IPS-NIHi7 (cell line): ENCODE measurements around the gene RIPOR3.
"Not testable (repeated sequence)": the region's sequence is repeated elsewhere in the genome, so short reads cannot be mapped to it uniquely, and the experiment has no call there.

Source experiments
- DNase-seq: peaks from one replicate; pipeline ENCODE4 v3.0.0; 2012; ENCODE audit warnings: mixed read lengths; ENCODE audit errors: extremely low spot score

RIPOR3 gene

GRCh38 chr20:50704971-50705370 is 13.6 kb upstream of the RIPOR3 start:
- no peak for DNase-seq

GRCh38 chr20:50704514-50704913 is 13.2 kb upstream of the RIPOR3 start:
- DNase-seq = no peak

- DNase-seq = not testable (repeated sequence)
Observed at GRCh38 chr20:50703651-50704438, 12.5 kb upstream of the RIPOR3 start.

DNA sequence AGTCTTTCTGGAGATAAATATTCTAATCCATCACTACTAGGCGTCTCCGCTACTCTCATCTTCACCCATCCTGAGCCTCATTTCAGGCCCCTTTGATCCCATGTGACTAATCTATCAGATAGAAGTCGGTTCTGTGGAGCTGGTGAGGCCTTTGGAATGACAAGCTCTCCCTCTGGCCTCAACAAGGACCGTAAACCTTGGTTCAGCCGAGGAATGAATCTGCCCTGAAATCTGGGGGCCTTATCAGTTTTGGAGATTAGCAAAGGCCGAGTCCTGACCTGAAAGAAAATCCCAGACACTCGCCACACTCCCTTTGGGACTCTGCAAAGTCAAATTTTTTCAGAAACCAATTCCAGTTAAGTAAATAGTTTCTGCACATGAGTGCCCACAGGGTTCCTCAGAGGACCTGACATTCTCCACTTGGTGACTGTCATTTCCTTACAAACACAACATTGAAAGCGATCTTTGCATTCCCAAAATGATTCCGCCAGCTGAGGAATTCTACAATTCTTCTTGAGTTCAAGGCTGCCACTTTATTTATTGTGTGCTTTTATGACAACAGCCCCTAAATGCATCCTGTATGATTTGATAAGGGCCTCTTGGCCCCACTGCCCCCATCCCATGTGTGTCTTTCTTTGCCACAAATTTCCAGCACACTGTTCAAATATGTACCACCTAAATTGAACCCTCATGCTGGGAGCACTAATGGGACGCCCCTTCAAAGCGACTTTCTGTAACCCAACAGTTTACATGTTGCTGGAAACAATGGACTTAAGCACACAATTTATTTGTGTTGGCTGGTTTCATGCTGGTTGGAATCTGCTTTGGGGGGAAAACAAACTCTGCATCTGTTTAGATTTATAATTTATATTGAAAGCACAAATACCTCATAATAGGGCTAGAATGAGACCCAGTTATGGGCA is 10.0 kb upstream of the RIPOR3 start:
- no peak for DNase-seq

DNA sequence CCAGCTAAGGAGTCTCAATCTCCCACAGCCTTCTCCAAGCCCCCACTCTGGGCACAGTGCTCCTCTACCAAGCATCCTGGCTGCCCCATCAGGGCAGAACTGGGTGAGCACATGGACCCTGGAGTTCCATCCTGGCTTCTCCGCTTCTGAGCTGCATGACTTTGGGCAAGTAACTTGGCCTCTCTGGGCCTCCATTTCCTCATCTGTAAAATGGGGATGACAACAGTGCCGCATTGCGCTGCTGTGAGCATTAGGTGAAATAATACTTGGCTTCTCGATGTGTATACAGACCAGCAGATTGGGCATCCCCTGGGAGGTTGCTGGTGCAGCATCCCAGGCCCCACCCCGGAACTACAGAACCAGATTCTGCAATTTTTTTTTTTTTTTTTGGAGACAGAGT is 8.3 kb upstream of the RIPOR3 start:
- no peak for DNase-seq

DNA sequence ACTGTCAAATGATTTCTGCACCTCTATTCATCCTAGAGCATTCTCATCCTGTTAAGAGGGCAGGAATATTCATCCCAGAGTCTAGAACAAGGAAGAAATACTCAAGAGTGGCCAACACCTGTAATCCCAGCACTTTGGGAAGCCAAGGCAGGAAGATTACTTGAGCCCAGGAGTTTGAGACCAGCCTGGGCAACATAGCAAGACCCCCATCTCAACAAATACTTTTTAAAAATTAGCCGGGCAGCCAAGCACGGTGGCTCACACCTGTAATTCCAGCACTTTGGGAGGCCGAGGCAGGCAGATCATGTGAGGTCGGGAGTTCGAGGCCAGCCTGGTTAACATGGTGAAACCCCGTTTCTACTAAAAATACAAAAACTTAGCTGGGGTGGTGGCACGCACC is 6.9 kb upstream of the RIPOR3 start:
- not testable (repeated sequence) for DNase-seq

DNA sequence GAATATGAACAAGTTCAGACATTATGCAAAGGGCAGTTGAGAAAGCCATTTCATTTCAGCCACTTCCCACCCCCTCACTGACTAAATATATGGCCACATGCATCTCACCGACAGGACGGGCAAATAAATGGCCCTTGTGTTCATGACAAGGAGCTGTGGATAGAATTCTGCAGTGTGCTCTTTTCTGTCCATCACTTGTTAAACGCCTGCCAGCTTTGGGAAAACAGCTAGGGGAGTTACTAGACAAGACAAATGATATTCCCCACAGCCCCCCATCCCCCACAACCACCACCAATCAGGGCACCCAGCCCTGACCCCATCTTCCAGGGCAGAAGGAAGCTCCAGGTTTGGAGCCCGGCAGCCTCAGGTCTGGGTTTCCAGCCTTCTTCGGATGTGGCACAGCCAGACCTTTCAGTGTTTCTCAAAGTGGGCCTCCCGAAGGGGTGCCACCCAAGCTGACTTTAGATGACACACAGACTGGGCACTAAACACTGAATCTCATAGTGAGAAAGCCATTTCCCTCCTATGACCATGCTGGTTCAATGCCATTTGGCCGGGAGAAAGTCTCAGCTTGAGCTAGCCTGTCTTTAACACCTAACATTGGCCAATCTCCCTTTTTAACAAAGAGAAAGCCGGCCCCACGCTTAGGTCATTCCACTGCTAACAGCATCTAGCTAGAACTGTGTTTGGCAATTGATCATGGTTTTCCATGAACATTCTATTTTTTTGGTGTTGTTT is 4.0 kb upstream of the RIPOR3 start:
- DNase-seq = no peak

DNA sequence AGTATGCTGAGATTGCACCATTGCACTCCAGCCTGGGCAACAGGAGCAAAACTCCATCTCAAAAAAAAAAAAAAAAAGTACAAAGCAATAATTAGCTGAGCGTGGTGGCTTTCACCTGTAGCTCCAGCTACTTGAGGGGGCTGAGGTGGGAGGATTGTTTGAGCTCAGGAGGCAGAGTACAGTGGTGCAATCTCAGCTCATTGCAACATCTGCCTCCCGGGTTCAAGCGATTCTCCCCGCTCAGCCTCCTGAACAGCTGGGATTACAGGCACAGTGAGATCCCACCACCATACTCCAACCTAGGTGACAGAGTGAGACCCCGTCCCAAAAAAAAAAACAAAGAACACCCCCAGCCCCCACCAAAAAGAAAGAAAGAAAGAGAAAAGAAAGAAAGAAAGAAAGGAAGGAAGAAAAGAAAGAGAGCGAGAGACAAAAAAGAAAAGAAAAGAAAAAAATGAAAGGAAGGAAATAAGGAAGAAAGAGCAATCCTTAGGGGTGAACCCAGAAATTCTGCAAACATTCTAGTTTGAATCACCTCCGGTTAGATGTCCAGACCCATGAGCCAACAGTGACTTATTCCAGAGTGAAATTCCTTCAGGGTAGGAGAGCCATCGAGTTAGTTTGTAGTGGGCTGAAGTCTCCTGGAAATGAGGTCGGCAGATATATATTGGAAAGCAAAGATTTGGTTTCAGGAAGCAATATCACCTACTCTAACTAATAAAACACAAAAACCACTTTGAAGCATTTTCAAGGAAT is 3.2 kb upstream of the RIPOR3 start:
- no peak for DNase-seq

DNA sequence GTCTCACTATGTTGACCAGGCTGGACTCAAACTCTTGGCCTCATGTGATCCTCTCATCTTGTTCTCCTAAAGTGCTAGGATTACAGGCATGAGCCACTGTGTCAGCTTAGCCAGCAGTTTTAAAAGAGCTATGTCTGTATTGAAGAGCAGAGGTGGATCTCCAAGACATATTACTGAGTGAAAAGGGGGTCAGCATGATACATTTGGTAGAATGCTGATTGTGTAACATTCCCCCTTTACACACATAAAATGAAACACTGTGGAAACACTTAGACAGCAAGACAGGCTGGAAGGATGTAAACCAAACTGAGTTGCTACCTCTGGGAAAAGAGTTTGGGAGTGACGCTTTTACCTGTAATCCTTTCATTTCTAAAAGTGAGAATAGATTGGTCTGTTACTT is 1.7 kb upstream of the RIPOR3 start:
- no peak for DNase-seq

GRCh38 chr20:50692552-50692933 is 1.2 kb upstream of the RIPOR3 start:
- DNase-seq = no peak

DNA sequence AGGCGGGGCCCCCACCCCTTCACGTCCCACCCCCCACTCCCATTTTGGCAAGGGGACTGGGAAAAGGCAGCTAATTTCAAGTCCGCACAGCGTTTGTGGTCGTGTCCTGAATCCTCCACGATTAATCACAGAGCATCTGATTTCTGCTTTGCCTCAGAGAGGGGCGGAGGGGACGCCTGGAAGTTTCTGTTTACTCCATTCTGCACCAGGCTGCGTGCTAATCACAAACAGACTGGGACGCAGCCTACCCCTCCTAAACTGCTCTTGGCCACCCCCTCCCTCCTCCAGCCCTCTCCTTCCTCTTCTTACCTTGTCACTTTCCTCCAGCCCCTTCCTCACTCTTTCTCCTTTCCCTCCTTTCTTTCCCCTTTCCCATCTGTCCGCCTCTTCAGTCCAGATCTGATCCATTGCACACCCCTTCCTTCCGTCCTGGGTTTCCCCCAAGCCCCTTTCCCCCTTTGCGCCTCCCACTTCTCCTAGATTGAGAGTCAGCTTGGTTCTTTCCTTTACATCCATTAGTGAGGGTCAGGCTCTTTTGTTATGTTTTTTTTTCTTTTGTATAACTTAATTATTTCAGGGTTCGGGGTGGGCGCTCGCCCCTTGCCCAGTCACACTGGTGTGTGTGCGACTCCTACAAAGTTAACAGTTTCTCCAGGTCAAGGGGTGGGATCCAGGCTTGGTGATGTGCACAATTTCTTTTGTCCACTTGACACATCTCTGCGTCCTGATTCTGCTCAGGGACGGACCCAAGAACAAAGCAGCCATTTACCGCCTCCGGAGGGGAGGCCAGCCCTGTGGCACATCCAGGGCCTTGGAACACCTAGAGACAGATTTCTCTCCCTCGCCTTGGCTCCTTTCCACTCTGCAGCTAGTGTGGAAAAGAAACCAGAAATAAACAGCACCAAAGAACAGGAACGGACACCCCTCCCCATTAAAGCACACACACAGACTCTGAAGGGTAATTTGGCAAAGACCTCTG is 520 bp upstream of the RIPOR3 start:
- peak; percentile 58 for DNase-seq

- DNase-seq = no peak
Observed at GRCh38 chr20:50689864-50690649, 1.3 kb downstream of the RIPOR3 start.

- no peak for DNase-seq
Observed at GRCh38 chr20:50688256-50688975, 2.9 kb downstream of the RIPOR3 start.

DNA sequence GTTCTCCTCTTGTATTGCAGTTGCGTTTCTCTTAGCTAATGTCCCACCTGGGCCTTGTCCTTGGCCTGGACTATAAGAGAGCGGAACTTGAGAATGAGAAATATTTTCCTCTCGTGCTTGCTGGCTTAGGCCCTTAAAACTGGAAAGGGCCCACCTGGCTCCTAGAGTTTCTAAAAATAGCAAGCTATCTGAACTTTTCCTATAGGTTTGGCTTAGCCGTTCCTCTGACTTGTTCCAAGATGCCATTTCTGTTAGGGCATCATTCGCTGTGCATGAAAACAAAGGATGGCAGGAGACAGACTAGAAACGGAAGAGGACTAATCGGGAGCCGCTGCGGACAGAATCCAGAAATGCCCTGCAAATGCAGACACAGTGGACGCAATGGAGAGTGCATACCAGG is 4.5 kb downstream of the RIPOR3 start:
- DNase-seq = no peak

- no peak for DNase-seq
Observed at GRCh38 chr20:50683570-50683969, 7.8 kb downstream of the RIPOR3 start.

DNA sequence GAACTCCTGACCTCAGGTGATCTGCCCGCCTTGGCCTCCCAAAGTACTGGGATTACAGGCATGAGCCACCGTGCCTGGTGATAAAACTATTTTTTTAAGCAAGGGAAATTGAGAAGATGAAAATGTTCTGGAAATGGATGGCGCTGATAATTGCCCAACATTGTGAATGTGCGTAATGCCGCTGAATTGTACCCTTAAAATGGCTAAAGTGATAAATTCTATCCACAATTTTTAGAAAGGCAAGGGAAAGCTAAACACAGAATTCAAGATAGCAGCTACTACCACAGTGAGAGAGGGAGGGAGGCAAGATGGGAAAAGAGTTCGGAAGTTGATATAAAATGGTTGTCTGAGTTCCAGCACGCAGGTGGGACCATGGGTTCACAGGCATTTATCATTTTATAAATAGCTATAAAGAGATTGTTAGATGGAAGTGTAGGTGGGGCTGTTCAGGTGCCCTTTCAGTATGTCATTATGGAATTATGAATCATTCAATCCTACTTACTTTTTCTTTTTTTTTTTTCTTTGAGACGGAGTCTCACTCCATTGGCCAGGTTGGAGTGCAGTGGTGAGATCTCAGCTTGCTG is 8.3 kb downstream of the RIPOR3 start:
- no peak for DNase-seq

DNA sequence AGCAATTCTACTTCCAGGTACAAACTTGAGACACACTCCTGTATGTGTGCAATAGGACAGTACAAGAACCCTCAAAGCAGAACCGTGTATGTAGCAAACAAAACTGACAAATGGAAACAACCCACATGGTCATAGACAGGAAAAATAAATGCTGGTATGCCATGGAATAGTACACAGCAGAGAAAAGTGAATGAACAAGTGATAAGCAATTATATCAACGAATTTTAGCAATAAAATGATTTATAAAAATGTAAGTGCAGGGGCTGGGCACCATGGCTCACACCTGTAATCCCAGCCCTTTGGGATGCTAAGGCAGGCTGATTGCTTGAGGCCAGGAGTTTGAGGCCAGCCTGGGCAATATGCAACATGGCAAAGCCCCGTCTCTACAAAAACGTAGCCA is 9.3 kb downstream of the RIPOR3 start:
- DNase-seq = no peak

- DNase-seq = no peak
Observed at GRCh38 chr20:50681359-50682064, 9.8 kb downstream of the RIPOR3 start.
